HEK293T (cell line): ENCODE measurements around the gene EMX1.

Experiments
- CTCF ChIA-PET: fragments of 350-600 bp; formaldehyde crosslinking; extraction: SDS; loops from one replicate; lab custom pipeline; 2021; ENCODE audit warnings: antibody characterized with exemption, inconsistent platforms; lab: Yijun Ruan, JAX
- POLR2A ChIA-PET: fragments of 350-600 bp; formaldehyde crosslinking; extraction: SDS; loops from one replicate; lab custom pipeline; 2020; ENCODE audit warnings: antibody characterized with exemption, inconsistent platforms; lab: Yijun Ruan, JAX
- DNase-seq: peaks from one replicate; pipeline ENCODE4 v3.0.0; 2012; ENCODE audit warnings: mixed read lengths; ENCODE audit errors: extremely low spot score
- ARNT ChIP-seq: fragments of 450-650 bp; IDR thresholded peaks from 2 replicates; pipeline ENCODE4 v1.6.1; 2017; ENCODE audit warnings: mild to moderate bottlenecking
- BHLHE40 ChIP-seq: fragments of 450-650 bp; IDR thresholded peaks from 2 replicates; pipeline ENCODE4 v1.6.1; 2016; ENCODE audit warnings: mild to moderate bottlenecking, moderate library complexity, borderline replicate concordance
- CTBP1 ChIP-seq: fragments of 450-650 bp; IDR thresholded peaks from 2 replicates; pipeline ENCODE4 v1.6.1; 2016; ENCODE audit warnings: borderline replicate concordance
- ELF4 ChIP-seq: fragments of 450-650 bp; IDR thresholded peaks from 2 replicates; pipeline ENCODE4 v1.6.1; 2017; ENCODE audit warnings: antibody characterized with exemption
- FOXA1 ChIP-seq: fragments of 450-650 bp; IDR thresholded peaks from 2 replicates; pipeline ENCODE4 v1.6.1; 2016; ENCODE audit warnings: mild to moderate bottlenecking
- FOXK2 ChIP-seq: fragments of 450-650 bp; IDR thresholded peaks from 2 replicates; pipeline ENCODE4 v1.6.1; 2016; ENCODE audit warnings: mild to moderate bottlenecking
- FOXM1 ChIP-seq: fragments of 450-650 bp; IDR thresholded peaks from 2 replicates; pipeline ENCODE4 v1.6.1; 2017; ENCODE audit warnings: mild to moderate bottlenecking, borderline replicate concordance
- HDGF ChIP-seq: fragments of 450-650 bp; IDR thresholded peaks from 2 replicates; pipeline ENCODE4 v1.6.1; 2017; ENCODE audit warnings: antibody characterized with exemption, borderline replicate concordance
- L3MBTL2 ChIP-seq: fragments of 450-650 bp; conservative IDR thresholded peaks from 2 replicates; pipeline ENCODE4 v1.6.1; 2016; ENCODE audit warnings: mild to moderate bottlenecking
- LEF1 ChIP-seq: fragments of 450-650 bp; IDR thresholded peaks from 2 replicates; pipeline ENCODE4 v1.6.1; 2017; ENCODE audit warnings: mild to moderate bottlenecking, borderline replicate concordance
- NFRKB ChIP-seq: fragments of 450-650 bp; IDR thresholded peaks from 2 replicates; pipeline ENCODE4 v1.6.1; 2016; ENCODE audit warnings: mild to moderate bottlenecking, moderate library complexity
- SP1 ChIP-seq: fragments of 450-650 bp; IDR thresholded peaks from 2 replicates; pipeline ENCODE4 v1.6.1; 2017
- SUZ12 ChIP-seq: fragments of 450-650 bp; IDR thresholded peaks from 2 replicates; pipeline ENCODE4 v1.6.1; 2016; ENCODE audit warnings: mild to moderate bottlenecking
- TARDBP ChIP-seq: fragments of 450-650 bp; IDR thresholded peaks from 2 replicates; pipeline ENCODE4 v1.6.1; 2016
- ZNF384 ChIP-seq: fragments of 450-650 bp; IDR thresholded peaks from 2 replicates; pipeline ENCODE4 v1.6.1; 2016
- TF ChIP-seq, protein P1 (sequence below): fragments of 450-650 bp; IDR thresholded peaks from 2 replicates; pipeline ENCODE4 v1.6.1; 2016

Gene EMX1

DNA sequence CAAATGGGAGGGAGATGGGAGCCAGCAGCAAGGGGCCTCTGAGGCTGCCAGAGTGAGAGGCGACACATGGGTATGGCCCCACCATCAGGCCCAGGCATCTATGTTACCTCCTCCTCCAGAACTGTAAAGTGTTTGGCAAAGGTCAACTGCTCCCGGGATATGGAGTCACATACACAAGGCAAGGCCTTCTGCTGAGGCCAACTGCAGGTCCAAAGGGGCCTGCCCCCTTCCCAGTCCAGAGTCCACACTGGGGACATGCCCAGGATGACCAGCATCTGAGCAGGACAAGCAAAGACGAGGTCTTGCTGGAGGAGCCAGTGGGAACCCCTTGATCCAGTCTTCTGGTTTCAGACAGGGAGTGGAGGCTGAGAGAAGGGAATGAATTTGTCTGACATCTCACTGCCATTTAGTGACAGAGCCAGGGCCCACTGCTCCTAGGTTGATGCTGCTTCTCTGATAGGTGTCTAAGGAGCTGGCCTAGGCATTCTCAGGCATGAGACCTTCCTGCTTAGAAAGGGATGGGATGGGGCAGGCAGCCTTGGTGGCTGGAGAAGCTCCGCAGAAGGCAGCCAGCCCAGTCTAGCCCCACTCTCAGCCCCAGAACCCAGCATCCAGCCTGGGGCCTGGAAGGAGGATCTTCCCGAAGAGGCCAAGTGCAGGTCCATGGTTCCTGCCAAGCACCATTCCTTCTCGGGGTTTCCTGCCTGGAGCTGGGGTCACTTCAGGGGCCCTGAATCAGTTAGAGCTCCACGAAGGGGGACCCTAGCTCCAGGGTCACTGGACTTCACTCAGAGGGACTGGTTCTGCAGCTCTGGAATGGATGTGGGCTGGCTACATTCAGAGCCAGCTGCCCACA lies 26.4 kb downstream of the EMX1 start:
- ChIA-PET CTCF (interaction anchor here (0.6 to 1.0 kb wide), 2 partner anchors 50 to 83 kb away, joined by 3 read pairs; no protein-coding TSS in a partner anchor), POLR2A (no interaction called here)

DNA sequence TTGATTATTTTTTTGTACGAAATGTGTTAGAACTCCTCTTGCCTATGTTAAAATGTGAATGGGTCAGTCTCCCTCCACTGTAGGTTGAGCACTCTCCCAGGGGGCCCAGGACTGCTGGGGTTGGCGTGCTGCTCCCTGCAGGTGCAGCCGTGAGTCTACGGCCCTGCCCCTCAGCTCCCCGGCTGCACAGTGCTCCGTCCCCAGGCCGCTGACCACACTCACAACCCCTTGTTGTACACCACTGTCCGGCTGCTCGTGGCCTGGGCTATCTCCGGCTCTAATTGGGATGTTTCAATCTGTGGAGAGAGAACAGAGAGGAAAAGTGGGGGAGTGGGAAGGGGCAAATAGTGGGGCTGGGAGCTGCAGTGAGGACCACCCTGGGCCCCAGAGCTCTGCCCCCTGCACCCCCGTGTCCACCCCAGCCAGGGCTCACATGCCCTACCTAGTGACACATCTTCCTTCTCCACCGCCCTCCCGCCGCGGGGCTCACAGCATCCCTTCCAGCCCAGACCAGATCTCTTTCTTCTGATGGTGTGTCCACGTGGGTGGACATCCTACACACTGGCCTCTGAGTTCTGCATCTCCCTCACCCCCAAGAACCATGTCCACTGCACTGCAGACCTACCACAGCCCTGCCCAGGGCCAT lies 27.6 kb downstream of the EMX1 start:
- CTCF ChIA-PET, result no interaction called here

More for the DNA sequence above, 26.4 kb downstream of the EMX1 start:
- DNase-seq, result no peak
- TF ChIP-seq ARNT (no peak), LEF1 (no peak), L3MBTL2 (no peak), BHLHE40 (no peak), SUZ12 (no peak), NFRKB (no peak), ZNF384 (no peak), FOXM1 (no peak), CTBP1 (no peak), HDGF (no peak), ELF4 (no peak), FOXA1 (no peak), SP1 (no peak), FOXK2 (no peak), TARDBP (no peak)
- TF ChIP-seq, protein P1, sequence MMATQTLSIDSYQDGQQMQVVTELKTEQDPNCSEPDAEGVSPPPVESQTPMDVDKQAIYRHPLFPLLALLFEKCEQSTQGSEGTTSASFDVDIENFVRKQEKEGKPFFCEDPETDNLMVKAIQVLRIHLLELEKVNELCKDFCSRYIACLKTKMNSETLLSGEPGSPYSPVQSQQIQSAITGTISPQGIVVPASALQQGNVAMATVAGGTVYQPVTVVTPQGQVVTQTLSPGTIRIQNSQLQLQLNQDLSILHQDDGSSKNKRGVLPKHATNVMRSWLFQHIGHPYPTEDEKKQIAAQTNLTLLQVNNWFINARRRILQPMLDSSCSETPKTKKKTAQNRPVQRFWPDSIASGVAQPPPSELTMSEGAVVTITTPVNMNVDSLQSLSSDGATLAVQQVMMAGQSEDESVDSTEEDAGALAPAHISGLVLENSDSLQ, result no peak

DNA sequence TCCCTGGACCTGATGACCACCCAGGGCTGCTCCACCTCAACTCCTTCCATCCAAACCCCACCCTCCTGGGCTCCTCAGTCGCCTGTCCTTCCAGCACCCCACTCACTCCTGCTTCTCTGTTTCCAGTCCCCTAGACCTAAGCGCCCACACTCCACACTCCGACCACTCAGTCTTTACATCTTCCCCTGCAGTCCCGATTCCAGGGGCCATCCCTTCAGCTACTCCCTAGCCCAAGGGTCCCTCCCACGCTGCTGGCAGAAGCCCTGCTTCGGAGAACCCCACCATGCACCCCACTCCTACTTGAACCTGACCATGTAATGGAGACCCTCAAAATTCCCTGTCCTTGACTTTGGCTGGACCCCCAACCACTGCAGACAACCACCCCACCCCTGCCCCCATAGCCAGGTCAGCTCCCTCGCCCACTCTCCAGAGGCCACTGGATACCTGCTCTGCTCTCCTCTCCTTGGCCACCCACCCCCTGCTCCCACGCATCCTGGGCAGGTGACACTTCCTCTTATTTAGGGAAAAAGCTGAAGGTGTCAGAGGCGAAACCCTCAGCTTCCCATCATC lies 28.2 kb downstream of the EMX1 start:
- CTCF ChIA-PET, result interaction anchor here (0.5 kb wide), 1 partner anchor 879 kb away, joined by 3 read pairs; no protein-coding TSS in a partner anchor
- no peak for DNase-seq
- TF ChIP-seq ZNF384 (no peak), ARNT (no peak), SP1 (no peak), FOXM1 (no peak), HDGF (no peak), LEF1 (no peak), CTBP1 (no peak)
- TF ChIP-seq, protein P1, result no peak
- POLR2A ChIA-PET, result no interaction called here

More for the DNA sequence above, 27.6 kb downstream of the EMX1 start:
- no peak for DNase-seq
- POLR2A ChIA-PET, result no interaction called here
- TF ChIP-seq ZNF384, result no peak
- no peak for TF ChIP-seq FOXA1
- no peak for TF ChIP-seq L3MBTL2

DNA sequence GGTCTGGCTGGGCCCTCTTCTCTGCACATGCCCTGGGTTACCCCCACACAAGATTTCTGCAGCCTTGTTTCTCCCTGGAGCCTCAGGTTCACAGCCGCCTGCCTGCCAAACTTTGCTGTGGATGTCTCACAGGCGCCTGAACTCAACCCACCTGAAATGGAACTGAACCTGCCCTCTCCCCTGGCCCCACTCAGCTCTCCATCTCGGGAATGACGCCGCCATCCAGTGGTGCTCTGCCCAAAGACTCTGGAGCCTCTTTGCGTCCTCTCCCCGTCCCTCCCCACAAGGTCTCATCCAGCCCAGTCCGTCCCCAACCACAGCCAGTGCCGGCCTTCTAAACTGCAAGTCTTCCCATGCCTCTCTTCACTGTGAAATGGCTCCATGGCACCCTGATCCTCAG lies 29.1 kb downstream of the EMX1 start:
- CTCF ChIA-PET, result interaction anchor here (1.0 kb wide), 1 partner anchor 27 kb away, joined by 3 read pairs; no protein-coding TSS in a partner anchor
- POLR2A ChIA-PET, result no interaction called here
- no peak for DNase-seq

DNA sequence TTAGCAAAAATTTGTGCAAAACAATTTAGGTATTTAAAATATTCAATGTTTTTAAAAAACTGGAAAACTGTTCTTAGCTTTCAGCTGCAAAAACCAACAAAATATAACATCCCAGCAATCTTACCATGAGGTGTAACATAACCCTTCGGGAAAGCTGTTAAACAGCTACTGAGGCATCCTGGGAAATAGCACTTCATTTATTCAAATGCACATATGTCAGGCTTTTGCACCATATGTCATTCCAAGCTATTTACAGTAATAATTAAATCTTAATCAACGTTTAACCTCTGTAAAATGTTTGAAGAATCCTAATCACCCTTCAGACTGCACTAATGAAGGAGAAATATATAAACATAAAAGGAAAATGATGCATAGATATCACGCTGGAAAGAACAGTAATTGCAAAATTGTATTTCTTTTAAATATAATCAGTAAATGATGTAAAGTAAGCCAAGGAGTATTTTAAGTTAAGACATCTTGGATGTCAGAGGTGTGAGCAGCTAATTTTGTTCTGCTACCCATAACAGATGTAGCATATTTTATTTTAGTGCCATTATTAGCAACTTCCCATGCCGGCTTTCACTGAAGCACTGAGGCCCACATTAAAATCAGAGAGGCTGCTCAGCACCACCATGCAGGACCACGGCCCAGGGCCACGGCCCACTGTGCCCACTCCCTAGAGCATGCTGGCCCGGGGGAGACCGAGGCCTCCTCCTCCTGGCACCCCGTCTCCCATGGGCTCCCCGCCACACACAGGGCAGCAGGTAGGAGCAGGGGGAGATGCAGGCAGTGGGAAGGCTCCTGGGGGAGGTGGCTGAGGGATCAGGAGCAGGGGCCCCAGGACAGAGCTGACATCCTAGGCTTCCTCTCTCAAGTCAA lies 30.9 kb downstream of the EMX1 start:
- no peak for DNase-seq
- POLR2A ChIA-PET, result no interaction called here
- CTCF ChIA-PET, result interaction anchor here (0.6 kb wide), 1 partner anchor 9 kb away, joined by 3 read pairs; no protein-coding TSS in a partner anchor
- no peak for TF ChIP-seq TARDBP
- no peak for TF ChIP-seq FOXK2
- no peak for TF ChIP-seq ARNT
- TF ChIP-seq ZNF384, result no peak
- TF ChIP-seq FOXA1, result no peak
- TF ChIP-seq LEF1, result no peak
- no peak for TF ChIP-seq NFRKB
- TF ChIP-seq CTBP1, result no peak
- TF ChIP-seq BHLHE40, result no peak

More for the DNA sequence above, 29.1 kb downstream of the EMX1 start:
- no peak for TF ChIP-seq SUZ12
- TF ChIP-seq ARNT, result no peak

DNA sequence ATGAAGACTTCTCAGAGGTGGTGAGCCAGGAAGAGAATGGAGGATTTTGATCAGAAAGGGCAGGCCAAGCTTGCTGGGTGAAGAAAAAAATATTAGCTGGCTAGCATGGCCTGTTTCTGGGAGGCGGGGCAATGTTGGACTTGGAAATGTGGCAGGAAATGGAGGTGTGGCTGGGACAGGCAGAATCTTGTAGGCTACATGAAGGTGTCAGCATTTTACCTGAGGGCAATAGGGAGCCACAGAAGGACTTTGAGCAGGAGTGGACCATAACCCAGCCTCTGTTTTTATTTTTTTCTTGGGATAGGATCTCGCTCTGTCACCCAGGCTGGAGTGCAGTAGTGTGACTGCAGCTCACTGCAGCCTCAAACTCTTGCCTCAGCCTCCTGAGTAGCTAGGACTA lies 31.7 kb downstream of the EMX1 start:
- no peak for TF ChIP-seq ELF4
- no peak for TF ChIP-seq FOXM1
- no peak for TF ChIP-seq SUZ12
- POLR2A ChIA-PET, result no interaction called here
- no peak for DNase-seq
- CTCF ChIA-PET, result no interaction called here
